Measurements from ENCODE around the gene GRIN2B. TPM values are rescaled to one million over a fixed set of nuclear protein-coding genes. Genes with fewer than 3 reads are reported as not detected.
A peak's percentile ranks its signal among the peaks of the same experiment; 100 is the strongest.

Gene GRIN2B
- total RNA-seq, 1 experiment from 2014 or later, result not detected

- TF ChIP-seq CTCF (conservative IDR thresholded peaks at IDR 0.05; ENCODE audit: low read depth, low read length) (peak; percentile 66), EZH2 (IDR thresholded peaks at IDR 0.05; ENCODE audit: borderline replicate concordance, low read depth, low read length, poor library complexity, severe bottlenecking) (no peak)
- POLR2A ChIA-PET (ENCODE audit: low non-redundant PET), result no interaction called here
- no peaks in the 10 kb centered on the region for H3K9me3 ChIP-seq (ENCODE audit: low read depth, low read length, poor library complexity, severe bottlenecking)
- no peak overlapping the region for H3K27ac ChIP-seq (ENCODE audit: low read depth, low read length, poor library complexity, severe bottlenecking)
- H3K36me3 ChIP-seq (ENCODE audit: insufficient read depth, low read length, poor library complexity, severe bottlenecking), result no peaks in the 10 kb centered on the region
- BruUV-seq (replicated peaks), result no TSS peak
- intact Hi-C loops (cut with micrococcal nuclease; ENCODE audit: unreplicated experiment), result loop anchor here (10.0 kb wide), 2 partner anchors 202 to 228 kb away; no protein-coding TSS in a partner anchor
- CTCF ChIA-PET, result no interaction called here
- no peak overlapping the region for H3K4me3 ChIP-seq (ENCODE audit: low read depth, low read length, poor library complexity, severe bottlenecking)
- no peaks in the 10 kb centered on the region for H3K4me1 ChIP-seq (ENCODE audit: insufficient read depth, low read length, poor library complexity, severe bottlenecking)
- H3K27me3 ChIP-seq (replicated peaks; ENCODE audit: insufficient read depth, low read depth, low read length, poor library complexity), result peaks cover 94% of the 10 kb centered on the region
- DNase-seq (ENCODE audit: low spot score), result peak; percentile 57
Measured at GRCh38 chr12:13962699-13963098, 18.7 kb downstream of the GRIN2B start.

GRCh38 chr12:13961971-13962370 is 19.4 kb downstream of the GRIN2B start:
- Histone ChIP-seq H3K27ac (ENCODE audit: low read depth, low read length, poor library complexity, severe bottlenecking) (no peak overlapping the region), H3K27me3 (replicated peaks; ENCODE audit: insufficient read depth, low read depth, low read length, poor library complexity) (peaks cover 95% of the 10 kb centered on the region), H3K4me1 (ENCODE audit: insufficient read depth, low read length, poor library complexity, severe bottlenecking) (no peaks in the 10 kb centered on the region), H3K36me3 (ENCODE audit: insufficient read depth, low read length, poor library complexity, severe bottlenecking) (no peaks in the 10 kb centered on the region), H3K9me3 (ENCODE audit: low read depth, low read length, poor library complexity, severe bottlenecking) (no peaks in the 10 kb centered on the region), H3K4me3 (ENCODE audit: low read depth, low read length, poor library complexity, severe bottlenecking) (no peak overlapping the region)
- ChIA-PET CTCF (no interaction called here), POLR2A (ENCODE audit: low non-redundant PET) (no interaction called here)
- intact Hi-C loops (cut with micrococcal nuclease; ENCODE audit: unreplicated experiment), result loop anchor here (10.0 kb wide), 2 partner anchors 203 to 227 kb away; no protein-coding TSS in a partner anchor
- no peak for DNase-seq (ENCODE audit: low spot score)
- TF ChIP-seq CTCF (conservative IDR thresholded peaks at IDR 0.05; ENCODE audit: low read depth, low read length) (no peak), EZH2 (IDR thresholded peaks at IDR 0.05; ENCODE audit: borderline replicate concordance, low read depth, low read length, poor library complexity, severe bottlenecking) (no peak)
- BruUV-seq (replicated peaks), result no TSS peak

- no peak for TF ChIP-seq CTCF (conservative IDR thresholded peaks at IDR 0.05; ENCODE audit: low read depth, low read length)
- TF ChIP-seq EZH2 (IDR thresholded peaks at IDR 0.05; ENCODE audit: borderline replicate concordance, low read depth, low read length, poor library complexity, severe bottlenecking), result no peak
- BruUV-seq (replicated peaks), result no TSS peak
- POLR2A ChIA-PET (ENCODE audit: low non-redundant PET), result no interaction called here
- H3K27me3 ChIP-seq (replicated peaks; ENCODE audit: insufficient read depth, low read depth, low read length, poor library complexity), result peaks cover 86% of the 10 kb centered on the region
- intact Hi-C loops (cut with micrococcal nuclease; ENCODE audit: unreplicated experiment), result no loop called here
- no peak overlapping the region for H3K27ac ChIP-seq (ENCODE audit: low read depth, low read length, poor library complexity, severe bottlenecking)
- H3K4me1 ChIP-seq (ENCODE audit: insufficient read depth, low read length, poor library complexity, severe bottlenecking), result no peaks in the 10 kb centered on the region
- CTCF ChIA-PET, result no interaction called here
- no peak for DNase-seq (ENCODE audit: low spot score)
- H3K36me3 ChIP-seq (ENCODE audit: insufficient read depth, low read length, poor library complexity, severe bottlenecking), result no peaks in the 10 kb centered on the region
- H3K4me3 ChIP-seq (ENCODE audit: low read depth, low read length, poor library complexity, severe bottlenecking), result no peak overlapping the region
- no peaks in the 10 kb centered on the region for H3K9me3 ChIP-seq (ENCODE audit: low read depth, low read length, poor library complexity, severe bottlenecking)
Measured at GRCh38 chr12:13959131-13959723, 22.2 kb downstream of the GRIN2B start.

All from A673 (cell line).